Subcutaneous adipose tissue (tissue), 4 donors: ENCODE measurements around the gene MAP1LC3B2. TPM values are rescaled to one million over a fixed set of nuclear protein-coding genes. Genes with fewer than 3 reads are reported as not detected.

Experiments
- total RNA-seq, 4 donors: library from RNA; depleted of rRNA; stranded (reverse); fragments of >200 nt; gene quantifications; one replicate each; pipeline ENCODE4 v1.1.0, GENCODE V29; 2016
- TF ChIP-seq, protein P1 (sequence below): fragments of 450-650 bp; IDR thresholded peaks from one replicate; pipeline ENCODE4 v1.5.1; 2016; ENCODE audit warnings: low read depth, mild to moderate bottlenecking, control low read depth, antibody characterized with exemption, moderate library complexity

The MAP1LC3B2 gene
- total RNA-seq, 4 donors from 2014 or later: 1.1 to 1.5 TPM; not detected in 2

- TF ChIP-seq, protein P1, sequence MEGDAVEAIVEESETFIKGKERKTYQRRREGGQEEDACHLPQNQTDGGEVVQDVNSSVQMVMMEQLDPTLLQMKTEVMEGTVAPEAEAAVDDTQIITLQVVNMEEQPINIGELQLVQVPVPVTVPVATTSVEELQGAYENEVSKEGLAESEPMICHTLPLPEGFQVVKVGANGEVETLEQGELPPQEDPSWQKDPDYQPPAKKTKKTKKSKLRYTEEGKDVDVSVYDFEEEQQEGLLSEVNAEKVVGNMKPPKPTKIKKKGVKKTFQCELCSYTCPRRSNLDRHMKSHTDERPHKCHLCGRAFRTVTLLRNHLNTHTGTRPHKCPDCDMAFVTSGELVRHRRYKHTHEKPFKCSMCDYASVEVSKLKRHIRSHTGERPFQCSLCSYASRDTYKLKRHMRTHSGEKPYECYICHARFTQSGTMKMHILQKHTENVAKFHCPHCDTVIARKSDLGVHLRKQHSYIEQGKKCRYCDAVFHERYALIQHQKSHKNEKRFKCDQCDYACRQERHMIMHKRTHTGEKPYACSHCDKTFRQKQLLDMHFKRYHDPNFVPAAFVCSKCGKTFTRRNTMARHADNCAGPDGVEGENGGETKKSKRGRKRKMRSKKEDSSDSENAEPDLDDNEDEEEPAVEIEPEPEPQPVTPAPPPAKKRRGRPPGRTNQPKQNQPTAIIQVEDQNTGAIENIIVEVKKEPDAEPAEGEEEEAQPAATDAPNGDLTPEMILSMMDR: no peak
These were observed 7.6 kb upstream of the MAP1LC3B2 start for GRCh38 chr12:116551619-116551951.

GRCh38 chr12:116551952-116552772 lies 7.0 kb upstream of the MAP1LC3B2 start:
- TF ChIP-seq, protein P1: no peak

DNA sequence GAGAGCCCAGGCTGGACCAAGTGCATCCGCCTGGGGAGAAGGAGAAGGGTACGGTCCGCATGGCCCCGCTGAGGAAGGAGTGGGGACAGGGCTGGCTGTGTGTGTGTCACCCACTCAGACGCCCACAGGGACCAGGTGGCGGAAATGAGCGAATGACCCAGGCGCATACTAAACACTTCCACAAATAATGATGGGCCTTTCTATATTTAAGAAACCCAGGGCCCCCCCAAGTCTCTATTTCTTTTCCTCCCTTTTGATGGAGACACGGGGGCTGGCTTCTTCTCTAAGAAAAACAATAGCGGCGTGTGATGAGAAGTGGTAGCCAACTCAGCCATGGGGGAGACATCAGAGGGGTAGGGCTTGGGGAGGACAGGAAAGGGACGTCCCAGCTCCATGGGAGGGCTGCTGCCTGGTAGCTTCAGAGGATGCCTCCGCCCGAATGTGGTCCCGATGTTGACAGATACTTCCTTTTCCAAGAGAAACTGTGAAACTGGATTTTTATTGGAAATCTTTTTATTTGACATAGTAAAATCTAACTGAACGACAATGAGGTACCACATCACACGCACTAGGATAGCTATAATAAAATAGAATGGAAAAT lies 6.3 kb upstream of the MAP1LC3B2 start:
- TF ChIP-seq, protein P1: no peak

DNA sequence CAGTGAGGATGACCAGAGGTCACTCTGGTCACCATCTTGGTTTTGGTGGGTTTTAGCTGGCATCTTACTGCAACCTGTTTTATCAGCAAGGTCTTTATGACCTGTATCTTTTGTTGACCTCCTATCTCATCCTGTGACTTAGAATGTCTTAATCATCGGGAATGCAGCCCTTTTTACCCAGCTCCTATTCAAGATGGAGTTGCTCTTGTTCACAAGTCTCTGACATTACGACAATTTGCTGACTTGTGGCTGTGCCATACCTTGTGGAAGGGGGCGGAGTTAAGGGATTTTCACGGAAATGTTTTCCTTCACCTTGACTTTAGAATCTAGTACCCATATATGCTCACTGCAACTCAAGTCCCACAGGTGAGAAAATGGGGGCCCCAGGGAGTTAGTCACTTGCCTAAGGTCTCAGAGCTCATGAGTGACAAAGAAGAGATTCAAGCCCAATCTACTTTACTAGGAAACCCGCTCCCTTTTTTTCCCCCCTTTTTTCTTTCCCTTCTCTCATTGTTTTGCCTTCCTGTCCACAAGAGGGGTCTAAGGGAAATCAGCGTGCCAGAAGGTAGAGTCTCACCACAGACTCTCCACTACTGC lies 2.7 kb upstream of the MAP1LC3B2 start:
- TF ChIP-seq, protein P1: no peak

- TF ChIP-seq, protein P1: no peak
These were observed 2.0 kb upstream of the MAP1LC3B2 start for GRCh38 chr12:116556964-116557698.

DNA sequence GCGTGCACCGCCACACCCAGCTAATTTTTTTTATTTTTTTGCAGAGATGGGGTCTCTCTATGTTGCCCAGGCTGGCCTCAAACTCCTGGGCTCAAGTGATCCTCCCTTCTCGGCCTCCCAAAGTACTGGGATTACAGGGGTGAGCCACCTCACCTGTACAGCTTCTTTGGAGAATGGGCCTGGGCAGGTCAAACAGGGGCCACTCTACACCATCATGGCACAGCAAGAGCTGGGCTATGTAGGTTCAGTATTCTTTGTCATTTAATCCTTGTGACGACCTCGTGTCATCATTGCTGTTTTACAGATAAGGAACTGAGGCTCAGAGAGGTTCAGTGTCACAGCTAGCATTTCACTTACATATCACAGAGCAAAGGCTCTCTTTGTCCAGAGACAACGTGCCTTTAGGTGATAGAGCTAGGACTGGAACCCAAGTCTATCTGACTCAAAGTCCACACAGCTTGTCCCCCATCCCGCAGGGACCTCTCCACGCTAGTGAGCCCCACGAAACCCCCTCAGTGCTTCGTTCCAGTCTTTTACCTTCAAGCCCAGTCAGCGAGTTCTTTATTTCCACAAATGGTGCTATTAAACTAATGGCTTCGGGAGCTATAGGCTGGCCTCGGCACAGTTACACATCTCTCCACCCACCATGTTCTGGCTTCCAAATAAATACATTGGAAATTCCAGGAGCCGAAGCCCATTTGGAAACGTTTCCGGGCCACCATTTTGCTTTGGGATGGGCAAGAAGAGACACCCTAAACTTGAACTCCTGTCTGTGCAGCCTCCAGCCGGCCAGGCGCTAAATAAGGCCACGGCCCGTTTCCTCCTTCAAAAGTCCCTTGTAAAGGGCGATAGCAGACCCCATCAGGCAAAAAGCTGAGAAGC lies 660 bp upstream of the MAP1LC3B2 start:
- TF ChIP-seq, protein P1: no peak
